H1 (cell line): ENCODE data around the gene SH2D4B. TPM values are rescaled to one million over a fixed set of nuclear protein-coding genes. Genes with fewer than 3 reads are reported as not detected.

ENCODE experiments used
- CTCF ChIA-PET: fragments of 300-600 bp; sonication (Branson Sonifier 250); formaldehyde crosslinking; loops from one replicate; lab custom pipeline; 2021; ENCODE audit not compliant: partially characterized antibody; lab: Charles Lee
- POLR2A ChIA-PET: fragments of 300-600 bp; sonication (Branson Sonifier 250); formaldehyde crosslinking; loops from one replicate; lab custom pipeline; 2021; ENCODE audit warnings: inconsistent platforms; ENCODE audit not compliant: partially characterized antibody; lab: Charles Lee
- DNase-seq, 2 experiments: peaks; one replicate each; pipeline versions ENCODE4 v3.0.0 to v3.0.0-alpha.2; 2010 to 2022; ENCODE audit warnings: low spot score in 2 of 2, low read depth in 1 of 2, mixed read lengths in 1 of 2
- FAIRE-seq: peaks from 2 replicates; lab custom pipeline; 2011; peaks lifted over from hg19 to GRCh38; lab: Jason Lieb, UNC
- H2AFZ ChIP-seq: 2 replicates; pipeline ENCODE4 v1.8.1; 2012; ENCODE audit warnings: low read length, inconsistent platforms
- H2AK5ac ChIP-seq: 2 replicates; pipeline ENCODE4 v1.6.1; 2013; ENCODE audit warnings: low read depth, low read length
- H2BK120ac ChIP-seq: replicated peaks from 2 replicates; pipeline ENCODE3; 2013; ENCODE audit warnings: low read depth, low read length, inconsistent platforms
- H2BK12ac ChIP-seq: 2 replicates; pipeline ENCODE4 v1.6.1; 2013; ENCODE audit warnings: low read depth, low read length
- H2BK15ac ChIP-seq: 2 replicates; pipeline ENCODE4 v1.6.1; 2013; ENCODE audit warnings: low read length
- H2BK20ac ChIP-seq: 2 replicates; pipeline ENCODE4 v1.6.1; 2013; ENCODE audit warnings: low read length
- H2BK5ac ChIP-seq: 2 replicates; pipeline ENCODE4 v1.6.1; 2013; ENCODE audit warnings: low read depth, low read length
- H3K14ac ChIP-seq: 2 replicates; pipeline ENCODE4 v1.6.1; 2013; ENCODE audit warnings: inconsistent platforms; ENCODE audit not compliant: insufficient read length
- H3K18ac ChIP-seq: 2 replicates; pipeline ENCODE4 v1.6.1; 2013; ENCODE audit warnings: low read length; ENCODE audit errors: extremely low read depth
- H3K23ac ChIP-seq: 2 replicates; pipeline ENCODE4 v1.6.1; 2013; ENCODE audit warnings: inconsistent platforms; ENCODE audit not compliant: insufficient read length
- H3K23me2 ChIP-seq: 2 replicates; pipeline ENCODE4 v1.6.1; 2013; ENCODE audit warnings: low read depth, low read length
- H3K27ac ChIP-seq: 2 replicates; pipeline ENCODE4 v1.6.1; 2011; ENCODE audit warnings: low read depth, low read length, inconsistent platforms
- H3K27me3 ChIP-seq, 4 experiments: replicated peaks in 1 of 4; 1 replicate in 1 of 4; 2 replicates in 3 of 4; pipeline versions ENCODE4 v1.6.1 to v1.8.1; 2011 to 2013; ENCODE audit warnings: low read length in 3 of 4, mild to moderate bottlenecking in 3 of 4, inconsistent platforms in 2 of 4, mixed read lengths in 2 of 4, moderate library complexity in 1 of 4; ENCODE audit not compliant: control insufficient read depth in 3 of 4, insufficient read depth in 3 of 4; ENCODE audit errors: extremely low read depth in 1 of 4
- H3K36me3 ChIP-seq, 4 experiments: 2 replicates each; pipeline versions ENCODE4 v1.6.1 to v1.8.1; 2011 to 2013; ENCODE audit warnings: mild to moderate bottlenecking in 4 of 4, low read length in 3 of 4, moderate library complexity in 2 of 4, control low read depth in 1 of 4, inconsistent platforms in 1 of 4; ENCODE audit not compliant: insufficient read depth in 4 of 4, control insufficient read depth in 2 of 4
- H3K4ac ChIP-seq: replicated peaks from 2 replicates; pipeline ENCODE3; 2013; ENCODE audit warnings: low read length, low read depth, mixed read lengths, inconsistent platforms; ENCODE audit not compliant: insufficient read length
- H3K4me1 ChIP-seq, 4 experiments: replicated peaks in 1 of 4; 1 replicate in 1 of 4; 2 replicates in 3 of 4; pipeline versions ENCODE4 v1.6.1 to v1.8.1; 2011 to 2013; ENCODE audit warnings: low read length in 3 of 4, inconsistent platforms in 2 of 4, mixed read lengths in 1 of 4; ENCODE audit not compliant: insufficient read depth in 4 of 4, control insufficient read depth in 3 of 4
- H3K4me2 ChIP-seq, 2 experiments: 2 replicates each; pipeline versions ENCODE4 v1.6.1 to v1.8.1; 2011 to 2013; ENCODE audit warnings: low read depth in 2 of 2, low read length in 2 of 2, control low read depth in 1 of 2, inconsistent platforms in 1 of 2, mild to moderate bottlenecking in 1 of 2; ENCODE audit not compliant: insufficient read depth in 1 of 2
- H3K4me3 ChIP-seq, 4 experiments: fragments of 200-600, 300-600 bp in 1 of 4; sonication (generic), shearing (Covaris generic), sonication (Bioruptor Twin) in 1 of 4; 2 replicates each; pipeline versions ENCODE4 v1.5.1 to v1.8.1; 2011 to 2016; ENCODE audit warnings: low read length in 4 of 4, low read depth in 3 of 4, control low read depth in 2 of 4, inconsistent platforms in 2 of 4, mild to moderate bottlenecking in 2 of 4, mixed read lengths in 1 of 4, moderate library complexity in 1 of 4; ENCODE audit not compliant: insufficient read depth in 2 of 4; ENCODE audit errors: extremely low read depth in 1 of 4
- H3K56ac ChIP-seq: replicated peaks from 2 replicates; pipeline ENCODE3; 2013; ENCODE audit warnings: low read depth, mild to moderate bottlenecking, mixed read lengths, low read length, inconsistent platforms; ENCODE audit not compliant: insufficient read length
- H3K79me1 ChIP-seq: 2 replicates; pipeline ENCODE4 v1.6.1; 2013; ENCODE audit warnings: low read depth, low read length, control low read depth
- H3K79me2 ChIP-seq, 2 experiments: 2 replicates each; pipeline versions ENCODE4 v1.6.1 to v1.8.1; 2012 to 2013; ENCODE audit warnings: low read length in 2 of 2, mild to moderate bottlenecking in 2 of 2, inconsistent platforms in 1 of 2; ENCODE audit not compliant: insufficient read depth in 2 of 2, control insufficient read depth in 1 of 2
- H3K9ac ChIP-seq, 4 experiments: replicated peaks in 1 of 4; 1 replicate in 1 of 4; 2 replicates in 3 of 4; pipeline versions ENCODE4 v1.6.1 to v1.8.1; 2011 to 2013; ENCODE audit warnings: low read depth in 3 of 4, low read length in 3 of 4, control low read depth in 2 of 4, mild to moderate bottlenecking in 2 of 4, moderate library complexity in 2 of 4, inconsistent platforms in 1 of 4; ENCODE audit errors: extremely low read depth in 1 of 4
- H3K9me3 ChIP-seq, 2 experiments: 2 replicates each; pipeline versions ENCODE4 v1.6.1 to v1.8.1; 2012 to 2013; ENCODE audit warnings: mild to moderate bottlenecking in 2 of 2, moderate library complexity in 2 of 2, control low read depth in 1 of 2, inconsistent platforms in 1 of 2, low read depth in 1 of 2, low read length in 1 of 2, mixed read lengths in 1 of 2; ENCODE audit not compliant: insufficient read depth in 2 of 2
- H4K20me1 ChIP-seq, 2 experiments: replicated peaks in 1 of 2; 2 replicates each; pipeline versions ENCODE3 to v1.8.1; 2011 to 2013; ENCODE audit warnings: inconsistent platforms in 2 of 2, low read length in 2 of 2, mild to moderate bottlenecking in 1 of 2; ENCODE audit not compliant: insufficient read depth in 2 of 2, control insufficient read depth in 1 of 2
- H4K5ac ChIP-seq: 2 replicates; pipeline ENCODE4 v1.6.1; 2013; ENCODE audit warnings: low read length, low read depth, mixed read lengths, inconsistent platforms; ENCODE audit not compliant: insufficient read length
- H4K8ac ChIP-seq: 2 replicates; pipeline ENCODE4 v1.8.0; 2013; ENCODE audit warnings: mild to moderate bottlenecking, moderate library complexity, low read length, inconsistent platforms; ENCODE audit not compliant: insufficient read depth; ENCODE audit errors: extremely low read depth
- H4K91ac ChIP-seq: replicated peaks from 2 replicates; pipeline ENCODE3; 2013; ENCODE audit warnings: low read length, mixed read lengths, inconsistent platforms; ENCODE audit not compliant: insufficient read length
- CHD1 ChIP-seq: IDR thresholded peaks from 2 replicates; pipeline ENCODE4 v1.6.1; 2012; ENCODE audit warnings: low read depth, low read length, improper control_type of control experiment
- EGR1 ChIP-seq: IDR thresholded peaks from 2 replicates; pipeline ENCODE4 v1.6.1; 2011; ENCODE audit warnings: low read depth, low read length, borderline replicate concordance
- RAD21 ChIP-seq, 2 experiments: IDR thresholded peaks in 1 of 2; conservative IDR thresholded peaks in 1 of 2; 2 replicates each; pipeline ENCODE4 v1.6.1; 2011; ENCODE audit warnings: low read depth in 2 of 2, low read length in 2 of 2, improper control_type of control experiment in 1 of 2, inconsistent platforms in 1 of 2, mild to moderate bottlenecking in 1 of 2, moderate library complexity in 1 of 2
- RFX5 ChIP-seq: IDR thresholded peaks from 2 replicates; pipeline ENCODE4 v1.6.1; 2011; ENCODE audit warnings: low read depth, low read length, improper control_type of control experiment, borderline replicate concordance
- RXRA ChIP-seq: IDR thresholded peaks from 2 replicates; pipeline ENCODE4 v1.6.1; 2011; ENCODE audit warnings: low read depth, mild to moderate bottlenecking, low read length, moderate library complexity; ENCODE audit not compliant: insufficient read depth
- SIRT6 ChIP-seq: IDR thresholded peaks from one replicate; pipeline ENCODE4 v1.7.1; 2012; ENCODE audit warnings: low read length, inconsistent platforms
- SUZ12 ChIP-seq: fragments of 200-600 bp; sonication (generic); IDR thresholded peaks from 2 replicates; pipeline ENCODE4 v1.6.1; 2012; ENCODE audit warnings: mild to moderate bottlenecking, inconsistent platforms, low read length, moderate library complexity, mixed read lengths
- TAF1 ChIP-seq: IDR thresholded peaks from 2 replicates; pipeline ENCODE4 v1.6.1; 2011; ENCODE audit warnings: mild to moderate bottlenecking, low read depth, low read length
- polyA plus RNA-seq, 7 experiments: library from polyadenylated mRNA; depleted of rRNA in 3 of 7; stranded (reverse) in 5 of 7; unstranded in 2 of 7; fragments of >200 nt in 5 of 7; fragments of 200-250 nt in 2 of 7; gene quantifications; 1 replicate in 5 of 7; 2 replicates in 1 of 7; 4 replicates in 1 of 7; pipeline versions ENCODE4 v1.2.1 to v1.2.3, GENCODE V29; 2011 to 2013; ENCODE audit warnings: missing spikeins in 2 of 7, mixed read lengths in 2 of 7
- total RNA-seq: library from RNA; stranded (reverse); fragmentation: NEBNext Ultra II Directional; extraction: Animal tissue kit (Norgen Biotek cat#: 25700); gene quantifications from 2 replicates; pipeline ENCODE4 v1.2.1, GENCODE V29; 2021
- TF ChIP-seq, protein P1 (sequence below): IDR thresholded peaks from 2 replicates; pipeline ENCODE4 v1.6.1; 2011; ENCODE audit warnings: low read depth, mild to moderate bottlenecking, low read length; ENCODE audit not compliant: insufficient read depth

SH2D4B gene
- total and polyA plus RNA-seq, 2 of the 8 experiments (the other 6 are each of a cell fraction or from before 2014, with no cell fraction given), result 0.06 to 0.13 TPM

DNA sequence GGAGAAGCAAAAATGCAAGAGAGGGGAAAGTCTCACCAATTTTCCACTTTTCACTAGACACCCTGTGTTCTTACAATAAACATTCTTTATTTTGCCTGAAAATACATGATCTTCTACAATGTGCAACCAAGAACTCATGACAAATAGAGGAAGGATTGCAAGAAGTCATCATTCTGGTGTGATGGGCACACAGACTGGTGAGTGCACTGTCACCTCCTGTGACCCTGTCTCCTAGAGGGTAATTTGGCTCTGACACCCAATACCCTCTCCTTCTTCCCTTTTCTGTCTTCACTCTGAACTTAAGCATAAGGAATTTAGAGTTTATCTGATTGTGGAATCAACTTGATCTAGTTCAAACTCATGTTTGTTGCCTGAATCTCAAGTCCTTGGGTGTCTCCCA lies 153.7 kb downstream of the SH2D4B start:
- H3K79me2 ChIP-seq, result no peaks in the 10 kb centered on the region
- no peaks in the 10 kb centered on the region for H3K36me3 ChIP-seq
- no peak overlapping the region for H3K4ac ChIP-seq
- no peak overlapping the region for H3K23ac ChIP-seq
- no peaks in the 10 kb centered on the region for H3K27me3 ChIP-seq
- no peak overlapping the region for H3K9ac ChIP-seq
- DNase-seq, result no peak
- no peak for TF ChIP-seq TAF1
- no peak for TF ChIP-seq RXRA
- TF ChIP-seq RAD21 (IDR thresholded peaks at IDR 0.05 in 1 of 2, conservative IDR thresholded peaks at IDR 0.05 in 1 of 2; ENCODE audit: low read depth in 2 of 2, low read length in 2 of 2), result no peak
- no peak for TF ChIP-seq EGR1
- TF ChIP-seq CHD1, result no peak
- no peak for TF ChIP-seq SUZ12
- no peak for TF ChIP-seq SIRT6
- no peak for TF ChIP-seq RFX5
- TF ChIP-seq, protein P1, sequence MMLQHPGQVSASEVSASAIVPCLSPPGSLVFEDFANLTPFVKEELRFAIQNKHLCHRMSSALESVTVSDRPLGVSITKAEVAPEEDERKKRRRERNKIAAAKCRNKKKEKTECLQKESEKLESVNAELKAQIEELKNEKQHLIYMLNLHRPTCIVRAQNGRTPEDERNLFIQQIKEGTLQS, result no peak
- TF ChIP-seq, all 59 proteins: peak for 0
- Histone ChIP-seq H4K8ac (no peak overlapping the region), H2BK5ac (no peak overlapping the region), H2BK120ac (no peak overlapping the region), H3K79me1 (no peaks in the 10 kb centered on the region), H3K4me3 (no peak overlapping the region), H2AK5ac (no peak overlapping the region), H3K56ac (no peak overlapping the region), H3K14ac (no peak overlapping the region), H3K4me1 (no peaks in the 10 kb centered on the region), H4K20me1 (no peaks in the 10 kb centered on the region), H2BK20ac (no peak overlapping the region), H3K4me2 (no peak overlapping the region), H3K18ac (no peak overlapping the region), H3K23me2 (no peaks in the 10 kb centered on the region), H4K5ac (no peak overlapping the region), H2BK15ac (no peak overlapping the region), H4K91ac (no peak overlapping the region), H3K9me3 (no peaks in the 10 kb centered on the region), H3K27ac (no peak overlapping the region), H2AFZ (no peak overlapping the region), H2BK12ac (no peak overlapping the region)
- no peak for FAIRE-seq
- ChIA-PET CTCF (interaction anchor here (1.6 kb wide), 1 partner anchor 27 kb away, joined by 5 read pairs; no protein-coding TSS in a partner anchor), POLR2A (no interaction called here)
